Measurements from ENCODE around the gene PGBD1.

- no peak for TF ChIP-seq POLR2A (IDR thresholded peaks at IDR 0.05)
- TF ChIP-seq CTCF (IDR thresholded peaks at IDR 0.05) = no peak
Measured at GRCh38 chr6:28235912-28236452, 45.4 kb upstream of the PGBD1 start.
